HG03095 (cell line): ENCODE results near the gene NOXO1.
"Not testable (repeated sequence)": the region's sequence is repeated elsewhere in the genome, so short reads cannot be mapped to it uniquely, and the experiment has no call there.

Experiments
- ATAC-seq: cut with Tn5 transposase; IDR thresholded peaks from one replicate; pipeline ENCODE4 v1.9.1; 2021; ENCODE audit warnings: moderate library complexity; ENCODE audit not compliant: unreplicated experiment

The NOXO1 gene

GRCh38 chr16:1942810-1943726, 38.2 kb downstream of the NOXO1 start, which contains the start of gene MSRB1:
Gene MSRB1 (minus strand): TSS chr16:1943199. CDS start chr16:1943156, 43 bp downstream.
- ATAC-seq, result peak; percentile 89

GRCh38 chr16:1942047-1942809, 39.0 kb downstream of the NOXO1 start:
- ATAC-seq, result no peak

- no peak for ATAC-seq
Measured at GRCh38 chr16:1941162-1942046, 39.9 kb downstream of the NOXO1 start.

GRCh38 chr16:1940273-1941161, 40.8 kb downstream of the NOXO1 start:
- no peak for ATAC-seq

GRCh38 chr16:1939833-1940232, 41.4 kb downstream of the NOXO1 start:
- ATAC-seq, result not testable (repeated sequence)

- no peak for ATAC-seq
Measured at GRCh38 chr16:1938910-1939309, 42.4 kb downstream of the NOXO1 start.

GRCh38 chr16:1938316-1938715, 43.0 kb downstream of the NOXO1 start:
- ATAC-seq, result no peak

- ATAC-seq, result no peak
Measured at GRCh38 chr16:1936945-1937479, 44.3 kb downstream of the NOXO1 start.

GRCh38 chr16:1933097-1933661, 48.1 kb downstream of the NOXO1 start:
- no peak for ATAC-seq

- no peak for ATAC-seq
Measured at GRCh38 chr16:1932050-1933028, 48.9 kb downstream of the NOXO1 start.

- ATAC-seq, result no peak
Measured at GRCh38 chr16:1930338-1930720, 50.9 kb downstream of the NOXO1 start.

- ATAC-seq, result peak; percentile 84
Measured at GRCh38 chr16:1929578-1930337, 51.5 kb downstream of the NOXO1 start.

- no peak for ATAC-seq
Measured at GRCh38 chr16:1929105-1929504, 52.2 kb downstream of the NOXO1 start.
